ENCODE data around the gene RFTN1. TPM values are rescaled to one million over a fixed set of nuclear protein-coding genes. Genes with fewer than 3 reads are reported as not detected.

RFTN1 gene
- polyA plus RNA-seq, 1 donor from 2014 or later: 43.1 TPM

- peaks cover 0 to 5% (median 2%) of the 10 kb centered on the region in 3 donors for H3K9me3 Mint-ChIP-seq
- peaks cover 8% of the 10 kb centered on the region for H3K36me3 Mint-ChIP-seq
- peaks cover 21 to 51% (median 21%) of the 10 kb centered on the region in 3 donors for H3K4me1 Mint-ChIP-seq
- H3K27ac Mint-ChIP-seq: peak overlapping the region in 1 of 3 donors; percentile 65
- peak overlapping the region in 2 of 4 donors; percentile 4 to 35 for H3K4me3 Mint-ChIP-seq
- H3K27me3 Mint-ChIP-seq: no peaks in the 10 kb centered on the region
Measured at GRCh38 chr3:16382845-16383244, 130.7 kb downstream of the RFTN1 start.

- H3K27ac Mint-ChIP-seq: peak overlapping the region in 1 of 3 donors; percentile 62
- H3K36me3 Mint-ChIP-seq: peaks cover 8% of the 10 kb centered on the region
- peaks cover 0 to 5% (median 2%) of the 10 kb centered on the region in 3 donors for H3K9me3 Mint-ChIP-seq
- no peak overlapping the region for H3K4me3 Mint-ChIP-seq
- H3K27me3 Mint-ChIP-seq: peaks cover 4% of the 10 kb centered on the region
- H3K4me1 Mint-ChIP-seq: peaks cover 33 to 60% (median 34%) of the 10 kb centered on the region in 3 donors
Measured at GRCh38 chr3:16381426-16381825, 132.1 kb downstream of the RFTN1 start.

GRCh38 chr3:16380421-16380820 lies 133.1 kb downstream of the RFTN1 start:
- H3K27me3 Mint-ChIP-seq: peaks cover 4% of the 10 kb centered on the region
- peaks cover 37 to 62% (median 38%) of the 10 kb centered on the region in 3 donors for H3K4me1 Mint-ChIP-seq
- peaks cover 0 to 5% (median 2%) of the 10 kb centered on the region in 3 donors for H3K9me3 Mint-ChIP-seq
- H3K36me3 Mint-ChIP-seq: peaks cover 8% of the 10 kb centered on the region
- peak overlapping the region in 1 of 3 donors; percentile 68 for H3K27ac Mint-ChIP-seq
- H3K4me3 Mint-ChIP-seq: no peak overlapping the region

- Mint-ChIP-seq H3K4me1 (peaks cover 42 to 67% (median 43%) of the 10 kb centered on the region in 3 donors), H3K36me3 (peaks cover 8% of the 10 kb centered on the region), H3K27ac (no peak overlapping the region)
Measured at GRCh38 chr3:16379838-16380237, 133.7 kb downstream of the RFTN1 start.

GRCh38 chr3:16378920-16379319 lies 134.6 kb downstream of the RFTN1 start:
- Mint-ChIP-seq H3K27me3 (peaks cover 11% of the 10 kb centered on the region), H3K9me3 (peaks cover 0 to 5% (median 2%) of the 10 kb centered on the region in 3 donors), H3K27ac (peak overlapping the region in 1 of 3 donors; percentile 73), H3K36me3 (peaks cover 6% of the 10 kb centered on the region), H3K4me1 (peaks cover 51 to 76% (median 53%) of the 10 kb centered on the region in 3 donors), H3K4me3 (peak overlapping the region in 2 of 4 donors; percentile 75 to 79)

More at GRCh38 chr3:16379838-16380237, 133.7 kb downstream of the RFTN1 start:
- H3K9me3 Mint-ChIP-seq: peaks cover 0 to 5% (median 2%) of the 10 kb centered on the region in 3 donors
- peak overlapping the region in 1 of 4 donors; percentile 53 for H3K4me3 Mint-ChIP-seq
- peaks cover 4% of the 10 kb centered on the region for H3K27me3 Mint-ChIP-seq

- Mint-ChIP-seq H3K4me1 (peaks cover 55 to 78% (median 56%) of the 10 kb centered on the region in 3 donors), H3K36me3 (peaks cover 6% of the 10 kb centered on the region), H3K4me3 (peak overlapping the region in 2 of 4 donors; percentile 75 to 79), H3K9me3 (peaks cover 0 to 5% (median 2%) of the 10 kb centered on the region in 3 donors), H3K27ac (peak overlapping the region in 2 of 3 donors; percentile 11 to 73), H3K27me3 (peaks cover 12% of the 10 kb centered on the region)
Measured at GRCh38 chr3:16378415-16378814, 135.1 kb downstream of the RFTN1 start.

DNA sequence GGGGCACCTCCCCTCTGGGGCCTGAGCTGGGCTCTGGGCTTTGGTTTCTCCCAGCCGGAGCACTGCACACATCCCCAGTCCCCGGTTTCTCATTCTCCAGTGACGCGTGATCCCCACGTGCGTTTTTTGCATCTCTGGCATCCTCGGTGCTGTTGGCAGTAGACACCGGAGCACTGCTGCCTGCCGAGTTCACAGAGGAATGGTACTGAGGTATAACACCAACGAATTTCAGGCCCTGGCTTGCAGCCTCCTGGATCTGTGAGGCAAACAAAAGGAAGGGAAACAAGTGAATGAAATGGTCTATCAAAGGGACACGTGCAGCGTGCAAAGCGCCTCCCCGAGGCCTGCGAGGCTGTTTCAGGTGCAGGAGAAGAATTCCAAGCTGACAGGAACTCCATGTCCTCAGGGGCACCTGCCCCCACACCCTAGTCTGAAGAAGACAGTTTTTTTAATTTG lies 135.6 kb downstream of the RFTN1 start:
- Mint-ChIP-seq H3K9me3 (peaks cover 0 to 5% (median 2%) of the 10 kb centered on the region in 3 donors), H3K4me3 (peak overlapping the region in 3 of 4 donors; percentile 5 to 79 (median 75)), H3K36me3 (peaks cover 6% of the 10 kb centered on the region), H3K27me3 (peaks cover 12% of the 10 kb centered on the region), H3K27ac (peak overlapping the region in 2 of 3 donors; percentile 11 to 73), H3K4me1 (peaks cover 57 to 80% (median 58%) of the 10 kb centered on the region in 3 donors)

GRCh38 chr3:16377196-16377595 lies 136.3 kb downstream of the RFTN1 start:
- Mint-ChIP-seq H3K4me1 (peaks cover 61 to 80% (median 61%) of the 10 kb centered on the region in 3 donors), H3K36me3 (peaks cover 6% of the 10 kb centered on the region), H3K9me3 (peaks cover 0 to 5% (median 2%) of the 10 kb centered on the region in 3 donors), H3K4me3 (peak overlapping the region in 2 of 4 donors; percentile 68), H3K27ac (peak overlapping the region in 1 of 3 donors; percentile 47), H3K27me3 (peaks cover 12% of the 10 kb centered on the region)

- H3K27ac Mint-ChIP-seq: peak overlapping the region in 2 of 3 donors; percentile 88 to 98
- no peak overlapping the region for H3K4me3 Mint-ChIP-seq
- peaks cover 0 to 5% (median 2%) of the 10 kb centered on the region in 3 donors for H3K9me3 Mint-ChIP-seq
- no peaks in the 10 kb centered on the region for H3K36me3 Mint-ChIP-seq
- H3K27me3 Mint-ChIP-seq: peaks cover 12% of the 10 kb centered on the region
- H3K4me1 Mint-ChIP-seq: peaks cover 72 to 83% (median 72%) of the 10 kb centered on the region in 3 donors
Measured at GRCh38 chr3:16375891-16376290, 137.6 kb downstream of the RFTN1 start.

DNA sequence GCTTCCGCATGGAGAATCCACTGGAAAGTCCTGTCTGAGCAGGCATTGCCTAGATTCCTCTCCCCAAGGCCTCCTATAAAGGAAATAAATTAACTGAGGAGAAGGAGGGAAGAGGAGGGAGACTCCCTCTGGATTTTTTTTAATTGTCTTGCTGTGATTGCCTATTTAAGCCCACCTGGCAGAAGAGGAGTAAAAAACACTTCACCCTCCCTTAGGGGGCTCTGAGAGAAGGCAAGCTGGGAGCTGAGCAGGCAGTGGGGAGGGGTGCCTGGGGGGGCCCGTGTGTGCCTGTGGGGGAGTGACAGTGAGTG lies 138.6 kb downstream of the RFTN1 start:
- H3K27me3 Mint-ChIP-seq: peaks cover 12% of the 10 kb centered on the region
- H3K9me3 Mint-ChIP-seq: peaks cover 0 to 5% (median 2%) of the 10 kb centered on the region in 3 donors
- peak overlapping the region in 3 of 4 donors; percentile 15 to 93 (median 37) for H3K4me3 Mint-ChIP-seq
- H3K36me3 Mint-ChIP-seq: no peaks in the 10 kb centered on the region
- peak overlapping the region in 2 of 3 donors; percentile 88 to 98 for H3K27ac Mint-ChIP-seq
- peaks cover 75 to 85% (median 80%) of the 10 kb centered on the region in 3 donors for H3K4me1 Mint-ChIP-seq

DNA sequence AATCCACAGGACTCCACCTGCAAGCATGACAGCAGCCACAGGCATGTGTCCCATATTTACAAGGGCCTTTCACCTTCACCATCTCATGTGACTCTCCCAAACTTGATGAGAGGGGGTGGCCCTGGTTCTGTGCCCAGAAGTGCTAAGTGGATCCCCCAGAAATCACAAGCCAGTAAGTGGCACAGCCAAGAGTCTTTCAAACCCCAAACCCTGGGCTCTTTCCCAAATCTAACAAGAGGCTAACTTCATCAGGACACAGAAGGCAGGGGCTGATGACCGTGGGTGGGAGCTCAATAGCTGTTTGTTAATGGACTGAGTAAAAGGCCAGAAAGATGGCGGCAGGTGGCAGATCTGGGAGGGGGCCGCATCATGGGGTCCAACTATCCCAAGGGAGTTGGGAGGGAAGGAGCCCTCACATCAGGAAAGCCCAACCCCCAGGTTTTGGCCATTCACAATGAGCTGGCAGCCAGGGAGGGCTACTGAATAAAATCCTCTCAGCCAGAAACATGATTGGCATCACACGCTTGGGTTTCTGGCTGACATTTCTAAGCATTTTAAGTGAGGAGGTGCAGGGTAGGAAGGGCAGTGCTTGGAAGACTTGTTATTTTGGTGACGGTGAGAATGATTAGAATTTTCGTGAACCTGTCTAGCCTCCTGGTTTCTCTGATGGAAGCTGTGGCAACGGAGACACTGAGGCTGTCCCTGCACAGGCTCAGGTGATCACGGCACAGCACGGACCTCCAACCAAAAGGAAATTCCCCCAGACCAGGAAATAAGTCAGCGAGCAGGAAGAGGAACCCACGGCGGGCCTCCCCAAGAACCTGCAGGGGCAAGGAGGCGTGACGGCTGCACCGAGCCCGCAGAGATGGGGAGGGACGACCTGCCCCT lies 139.2 kb downstream of the RFTN1 start:
- Mint-ChIP-seq H3K4me3 (peak overlapping the region; percentile 37 to 93 (median 78)), H3K36me3 (no peaks in the 10 kb centered on the region), H3K9me3 (peaks cover 0 to 5% (median 2%) of the 10 kb centered on the region in 3 donors)

GRCh38 chr3:16373341-16373946 lies 140.1 kb downstream of the RFTN1 start:
- Mint-ChIP-seq H3K9me3 (peaks cover 0 to 5% (median 0%) of the 10 kb centered on the region in 3 donors), H3K27me3 (peaks cover 12% of the 10 kb centered on the region), H3K4me1 (peaks cover 70 to 78% (median 72%) of the 10 kb centered on the region in 3 donors), H3K36me3 (no peaks in the 10 kb centered on the region), H3K4me3 (peak overlapping the region in 3 of 4 donors; percentile 37 to 90 (median 76)), H3K27ac (peak overlapping the region in 2 of 3 donors; percentile 88 to 98)

More for the DNA sequence above, 139.2 kb downstream of the RFTN1 start:
- H3K4me1 Mint-ChIP-seq: peaks cover 72 to 80% (median 74%) of the 10 kb centered on the region in 3 donors
- peaks cover 12% of the 10 kb centered on the region for H3K27me3 Mint-ChIP-seq
- peak overlapping the region; percentile 33 to 98 (median 88) for H3K27ac Mint-ChIP-seq

DNA sequence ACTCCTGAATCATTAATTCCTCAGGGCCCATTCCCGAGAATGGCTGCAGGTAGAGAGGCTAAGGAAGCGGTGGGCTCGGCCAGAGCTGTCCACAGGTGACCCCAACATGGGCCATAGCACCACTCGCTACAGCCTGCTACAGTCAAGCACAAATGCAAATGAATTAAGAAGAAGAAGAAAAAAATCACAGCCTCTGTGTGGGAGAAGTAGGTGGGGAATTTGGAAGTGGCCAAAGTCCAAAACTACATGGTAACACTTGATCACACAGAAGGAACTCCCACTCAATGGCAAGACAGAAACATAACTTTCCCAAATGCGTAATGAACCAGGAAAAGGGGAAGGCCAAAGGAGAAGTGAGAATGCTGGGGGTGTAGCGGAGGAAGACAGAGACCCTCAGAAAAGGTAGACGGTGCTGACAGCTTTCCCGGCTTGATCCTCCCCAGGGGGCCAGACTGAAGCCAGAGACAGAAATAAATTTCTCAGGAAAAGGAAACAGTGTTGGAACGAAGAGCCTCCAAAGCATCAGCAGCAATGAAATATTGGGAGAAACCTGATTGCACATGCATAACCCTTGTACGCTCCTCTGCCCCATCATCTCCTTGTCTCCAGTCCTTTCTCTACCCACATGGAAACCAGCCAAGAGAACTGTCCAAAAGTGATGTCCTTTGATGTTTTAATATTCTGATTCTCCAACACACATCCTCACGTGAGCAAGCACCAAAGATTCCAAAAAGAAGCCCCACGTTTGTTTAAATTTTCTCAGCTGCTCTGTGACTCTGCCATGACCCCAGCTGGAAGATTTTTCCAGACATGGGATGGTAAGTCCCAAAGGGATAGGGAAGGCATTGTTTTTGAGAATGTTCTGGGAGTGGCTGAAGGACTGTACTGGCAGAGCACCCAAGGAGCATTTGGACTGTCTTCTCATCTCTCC lies 140.9 kb downstream of the RFTN1 start:
- H3K36me3 Mint-ChIP-seq: peaks cover under 1% of the 10 kb centered on the region
- peaks cover 65 to 70% (median 65%) of the 10 kb centered on the region in 3 donors for H3K4me1 Mint-ChIP-seq
- peak overlapping the region; percentile 18 to 90 (median 46) for H3K4me3 Mint-ChIP-seq
- peaks cover 11% of the 10 kb centered on the region for H3K27me3 Mint-ChIP-seq
- H3K27ac Mint-ChIP-seq: peak overlapping the region in 2 of 3 donors; percentile 88 to 98
- no peaks in the 10 kb centered on the region for H3K9me3 Mint-ChIP-seq
